ENCODE results near the gene NFAM1.

DNA sequence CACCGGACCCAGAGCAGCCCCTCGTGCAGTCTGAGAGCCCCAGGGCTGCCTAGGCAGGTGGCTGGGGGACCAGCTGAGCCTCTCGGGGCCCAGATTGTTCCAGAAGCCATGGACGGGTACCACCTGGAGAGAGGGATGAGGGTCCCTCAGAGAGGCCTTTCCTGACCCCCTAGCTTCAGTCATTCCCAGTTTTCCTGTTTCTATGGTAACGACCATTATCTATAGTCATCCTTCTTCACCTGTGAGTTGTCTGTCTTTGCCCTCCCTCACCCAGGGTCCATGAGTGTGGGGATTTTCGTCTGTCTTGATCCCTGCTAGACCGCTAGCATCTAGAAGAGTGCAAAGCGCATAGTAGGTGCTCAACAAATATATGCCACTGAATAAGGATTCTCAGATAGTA, 85.5 kb downstream of the NFAM1 start:
- TF ChIP-seq POLR2AphosphoS5 (IDR thresholded peaks at IDR 0.05; ENCODE audit: low read depth) (no peak), EZH2 (IDR thresholded peaks at IDR 0.05; ENCODE audit: low read depth, unreplicated experiment) (no peak), ZNF114 (CRISPR knock-in tag; IDR thresholded peaks at IDR 0.05) (no peak), EZH2phosphoT487 (IDR thresholded peaks at IDR 0.05; ENCODE audit: unreplicated experiment) (no peak), CREB1 (CRISPR knock-in tag; IDR thresholded peaks at IDR 0.05; ENCODE audit: low read depth) (no peak), JUNB (IDR thresholded peaks at IDR 0.05; ENCODE audit: unreplicated experiment) (no peak), STAT1 (IDR thresholded peaks at IDR 0.05; ENCODE audit: unreplicated experiment) (no peak)
- TF ChIP-seq, protein P1, sequence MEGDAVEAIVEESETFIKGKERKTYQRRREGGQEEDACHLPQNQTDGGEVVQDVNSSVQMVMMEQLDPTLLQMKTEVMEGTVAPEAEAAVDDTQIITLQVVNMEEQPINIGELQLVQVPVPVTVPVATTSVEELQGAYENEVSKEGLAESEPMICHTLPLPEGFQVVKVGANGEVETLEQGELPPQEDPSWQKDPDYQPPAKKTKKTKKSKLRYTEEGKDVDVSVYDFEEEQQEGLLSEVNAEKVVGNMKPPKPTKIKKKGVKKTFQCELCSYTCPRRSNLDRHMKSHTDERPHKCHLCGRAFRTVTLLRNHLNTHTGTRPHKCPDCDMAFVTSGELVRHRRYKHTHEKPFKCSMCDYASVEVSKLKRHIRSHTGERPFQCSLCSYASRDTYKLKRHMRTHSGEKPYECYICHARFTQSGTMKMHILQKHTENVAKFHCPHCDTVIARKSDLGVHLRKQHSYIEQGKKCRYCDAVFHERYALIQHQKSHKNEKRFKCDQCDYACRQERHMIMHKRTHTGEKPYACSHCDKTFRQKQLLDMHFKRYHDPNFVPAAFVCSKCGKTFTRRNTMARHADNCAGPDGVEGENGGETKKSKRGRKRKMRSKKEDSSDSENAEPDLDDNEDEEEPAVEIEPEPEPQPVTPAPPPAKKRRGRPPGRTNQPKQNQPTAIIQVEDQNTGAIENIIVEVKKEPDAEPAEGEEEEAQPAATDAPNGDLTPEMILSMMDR (conservative IDR thresholded peaks at IDR 0.05; ENCODE audit: low read depth in 2 of 2), result no peak

Data from GM23338 (cell line).